Left colon (tissue), 2 donors: Measurements from ENCODE around the gene KRTAP26-1. TPM values are rescaled to one million over a fixed set of nuclear protein-coding genes. Genes with fewer than 3 reads are reported as not detected.

ENCODE experiments used
- ATAC-seq: fragments of 200-7000 bp; cut with Tn5 transposase; one replicate; pipeline ENCODE4 v1.9.1; 2020; ENCODE audit warnings: mild to moderate bottlenecking, moderate library complexity
- DNase-seq, 2 donors: peaks; one replicate each; pipeline ENCODE4 v3.0.0-alpha.2; 2020
- intact Hi-C, 2 donors: fragments of 100-400 bp; cut with DNase I in 1 of 2; cut with micrococcal nuclease in 1 of 2; formaldehyde crosslinking; loops; one replicate each; pipeline versions ENCODE4 v1.11.2 to v1.14.0; 2022; cut with DNase I, micrococcal nuclease
- total RNA-seq, 2 donors: library from RNA; stranded (reverse); fragmentation: NEBNext Ultra II Directional; extraction: Animal tissue kit (Norgen Biotek cat#: 25700); gene quantifications; one replicate each; pipeline ENCODE4 v1.2.1, GENCODE V29; 2021
- donor health status: DM: no; HTN: no; CAD: no.
- donor health status: DM: yes; HTN: yes; CAD: no.

The KRTAP26-1 gene
- total RNA-seq, 2 donors from 2014 or later: not detected

- ATAC-seq (no peak), DNase-seq (no peak)
- intact Hi-C loops: no loop called here
Measured at GRCh38 chr21:30289215-30289614, 30.9 kb downstream of the KRTAP26-1 start, which contains the start of gene KRTAP25-1. Gene KRTAP25-1 (minus strand): TSS chr21:30289514. CDS start chr21:30289490, 24 bp downstream.

DNA sequence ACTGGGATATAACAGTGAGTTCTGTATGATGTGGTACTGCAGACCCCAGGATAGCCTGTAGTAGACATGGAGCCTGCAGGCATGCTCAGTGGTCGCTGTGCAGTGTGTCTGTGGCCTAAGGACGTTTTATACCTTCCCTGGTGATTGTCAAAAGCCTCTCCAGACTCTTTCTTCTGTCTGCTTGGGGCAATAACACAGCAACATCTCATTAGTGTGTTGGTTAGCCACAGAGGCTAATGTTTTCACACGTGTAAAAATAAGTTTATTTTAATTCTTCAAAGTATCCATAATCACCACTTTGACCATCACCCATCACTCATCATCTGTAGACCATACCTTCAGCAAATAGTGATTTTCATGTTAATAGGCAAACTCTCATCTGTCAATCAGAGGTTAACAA lies 37.3 kb downstream of the KRTAP26-1 start, which contains the start of gene KRTAP24-1:
TSS of gene KRTAP24-1 (minus strand) at position 101 of the 400 bp plus-strand sequence. CDS start at position 83, 18 bp downstream.
- no peak for ATAC-seq
- intact Hi-C loops: no loop called here
- DNase-seq: no peak

DNA sequence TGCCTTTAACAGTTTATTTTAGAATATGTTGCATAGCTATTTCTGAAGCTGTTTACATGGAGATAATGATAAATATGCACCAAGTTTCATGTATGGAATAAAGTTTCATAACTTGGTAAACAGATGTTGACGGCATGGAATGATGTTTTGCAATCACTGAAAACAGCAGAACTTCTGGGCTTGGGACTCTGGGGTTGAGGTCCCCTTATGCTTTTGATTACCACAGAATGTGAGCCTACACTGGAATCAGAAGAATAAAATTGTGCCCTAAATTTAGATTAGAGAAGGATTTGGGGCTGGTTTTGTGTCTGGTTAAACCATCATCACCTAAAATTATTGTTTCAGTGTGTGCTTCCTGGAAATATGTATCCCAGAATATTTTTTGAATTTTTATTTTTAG lies 48.5 kb downstream of the KRTAP26-1 start:
- ATAC-seq (no peak), DNase-seq (no peak)
- intact Hi-C loops: no loop called here

- no peak for DNase-seq
- intact Hi-C loops: no loop called here
- ATAC-seq: no peak
Measured at GRCh38 chr21:30271156-30271555, 49.0 kb downstream of the KRTAP26-1 start.

DNA sequence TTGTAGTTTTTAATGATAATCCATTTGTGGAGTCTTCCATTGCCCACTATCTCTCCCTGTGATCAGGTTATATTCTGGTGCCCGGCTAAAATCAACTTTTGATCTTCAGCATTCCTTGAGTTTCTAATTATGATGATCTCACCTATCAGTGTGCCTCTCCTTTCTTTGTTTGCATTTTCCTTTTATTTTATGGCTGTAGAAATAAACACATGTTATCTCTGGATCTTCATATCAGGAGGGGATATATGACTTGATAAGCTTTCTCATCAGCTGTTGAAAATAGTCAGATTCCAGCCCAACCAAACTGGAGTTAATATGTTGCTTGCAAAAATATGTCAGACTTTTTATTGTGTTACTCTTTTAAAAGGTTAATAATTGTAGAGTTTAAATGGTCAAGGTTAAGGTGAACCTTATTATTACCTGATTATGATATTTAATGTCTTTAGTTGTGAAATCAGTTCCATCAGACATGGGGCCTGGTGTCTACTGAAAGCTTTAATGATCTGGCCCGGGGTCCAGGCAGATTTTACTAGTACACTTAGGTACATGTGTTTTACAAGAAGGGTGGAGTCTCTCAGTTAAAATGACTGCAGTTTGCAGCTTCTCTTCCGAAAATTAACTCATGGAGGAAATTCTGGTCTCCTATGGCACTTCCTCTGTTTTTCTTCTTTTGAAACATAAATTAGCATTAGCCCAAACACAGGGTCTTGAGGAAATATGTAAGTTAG lies 50.1 kb downstream of the KRTAP26-1 start:
- ATAC-seq: peak; percentile 73
- intact Hi-C loops: no loop called here
- no peak for DNase-seq

Other genes with a start within 250 kb of the KRTAP26-1 start
- not detected for gene CLDN17, start 153.5 kb downstream of the KRTAP26-1 start, total RNA-seq
- 10 to 100 TPM; 65.7 to 89.0 TPM for gene CLDN8, start 104.2 kb downstream of the KRTAP26-1 start, total RNA-seq
- not detected for gene KRTAP24-1, start 37.4 kb downstream of the KRTAP26-1 start, total RNA-seq
- not detected for gene KRTAP25-1, start 30.8 kb downstream of the KRTAP26-1 start, total RNA-seq
- gene KRTAP27-1, start 17.4 kb upstream of the KRTAP26-1 start, total RNA-seq: not detected
- gene KRTAP23-1, start 28.3 kb upstream of the KRTAP26-1 start, total RNA-seq: not detected
- 1 to 10 TPM; 1.9 to 10.0 TPM for gene KRTAP13-2, start 52.0 kb upstream of the KRTAP26-1 start, total RNA-seq
- gene KRTAP13-1, start 75.7 kb upstream of the KRTAP26-1 start, total RNA-seq: not detected
- gene KRTAP13-3, start 105.6 kb upstream of the KRTAP26-1 start, total RNA-seq: not detected
- not detected for gene KRTAP13-4, start 109.9 kb upstream of the KRTAP26-1 start, total RNA-seq
- gene KRTAP15-1, start 120.0 kb upstream of the KRTAP26-1 start, total RNA-seq: not detected
- not detected for gene KRTAP19-1, start 160.1 kb upstream of the KRTAP26-1 start, total RNA-seq
- gene KRTAP19-2, start 167.1 kb upstream of the KRTAP26-1 start, total RNA-seq: not detected
- not detected for gene KRTAP19-3, start 171.7 kb upstream of the KRTAP26-1 start, total RNA-seq
- gene KRTAP19-4, start 176.8 kb upstream of the KRTAP26-1 start, total RNA-seq: not detected
- not detected for gene KRTAP19-5, start 181.8 kb upstream of the KRTAP26-1 start, total RNA-seq
- gene KRTAP19-6, start 221.5 kb upstream of the KRTAP26-1 start, total RNA-seq: not detected
- gene KRTAP19-7, start 241.0 kb upstream of the KRTAP26-1 start, total RNA-seq: not detected